Amygdala (tissue), 56 donors: ENCODE measurements around the gene PCBP2.
A peak's percentile ranks its signal among the peaks of the same experiment; 100 is the strongest.

Experiments
- DNase-seq, 56 donors: peaks; one replicate each; lab custom pipeline; 2025; lab: John Stamatoyannopoulos, UW

Gene PCBP2

DNA sequence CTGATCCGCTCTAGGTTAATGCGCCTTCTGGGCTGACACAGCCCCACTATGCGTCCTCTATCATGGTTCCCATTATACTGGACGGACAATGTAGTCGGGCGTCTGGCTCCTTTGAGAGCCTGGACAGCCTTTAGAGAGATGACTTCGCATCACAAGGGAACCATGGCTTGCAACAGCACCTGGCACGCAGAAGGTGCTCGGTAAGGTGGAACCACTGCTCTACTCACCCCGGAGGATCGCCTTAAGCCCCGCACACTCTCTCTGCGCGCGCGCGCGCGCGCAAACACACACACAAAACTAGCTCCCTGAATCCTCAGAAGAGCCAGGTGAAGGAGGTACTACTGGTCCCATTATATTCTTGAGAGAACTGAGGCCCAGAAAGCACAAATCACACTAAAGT is 40.3 kb downstream of the PCBP2 start:
- DNase-seq: no peak

DNA sequence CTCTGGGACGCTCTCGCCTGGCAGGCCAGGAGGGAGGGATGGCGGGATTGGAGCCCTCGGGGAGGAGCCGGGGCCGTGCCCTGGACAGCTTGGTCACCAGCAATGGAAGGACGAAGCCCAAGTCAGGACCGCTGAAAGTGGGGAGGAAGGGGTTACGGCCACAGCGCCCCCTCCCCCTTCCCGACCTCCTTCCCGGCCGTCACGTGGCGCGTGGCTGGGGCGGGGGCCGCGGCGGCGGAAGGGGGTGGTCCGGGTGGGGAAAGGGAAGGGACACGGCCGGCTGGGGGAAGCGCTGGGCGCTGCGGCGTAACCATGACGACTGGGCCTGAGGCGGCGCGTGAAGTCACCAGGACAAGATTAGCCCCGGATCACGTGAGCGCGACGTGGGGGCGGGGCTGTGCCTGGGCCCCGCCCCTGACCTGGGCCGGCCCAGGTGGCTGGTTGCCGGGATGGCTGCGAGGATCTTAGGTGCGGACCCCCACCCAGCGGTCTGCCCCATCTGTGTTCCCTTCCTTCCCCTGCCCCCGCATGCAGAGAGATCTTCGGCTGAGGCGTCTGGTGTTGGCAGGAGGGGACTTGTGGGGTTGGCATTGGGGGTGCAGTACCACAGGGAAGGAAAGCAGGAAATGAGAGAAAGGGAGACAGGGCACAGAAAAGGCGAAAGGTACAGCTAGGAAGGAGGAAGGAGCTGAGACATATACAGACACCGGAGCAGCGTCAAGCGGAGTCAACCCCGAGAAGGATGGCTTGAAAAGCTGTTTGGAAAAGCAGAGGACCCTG is 41.1 kb downstream of the PCBP2 start:
- DNase-seq: peak; percentile 44 to 97 (median 91)

DNA sequence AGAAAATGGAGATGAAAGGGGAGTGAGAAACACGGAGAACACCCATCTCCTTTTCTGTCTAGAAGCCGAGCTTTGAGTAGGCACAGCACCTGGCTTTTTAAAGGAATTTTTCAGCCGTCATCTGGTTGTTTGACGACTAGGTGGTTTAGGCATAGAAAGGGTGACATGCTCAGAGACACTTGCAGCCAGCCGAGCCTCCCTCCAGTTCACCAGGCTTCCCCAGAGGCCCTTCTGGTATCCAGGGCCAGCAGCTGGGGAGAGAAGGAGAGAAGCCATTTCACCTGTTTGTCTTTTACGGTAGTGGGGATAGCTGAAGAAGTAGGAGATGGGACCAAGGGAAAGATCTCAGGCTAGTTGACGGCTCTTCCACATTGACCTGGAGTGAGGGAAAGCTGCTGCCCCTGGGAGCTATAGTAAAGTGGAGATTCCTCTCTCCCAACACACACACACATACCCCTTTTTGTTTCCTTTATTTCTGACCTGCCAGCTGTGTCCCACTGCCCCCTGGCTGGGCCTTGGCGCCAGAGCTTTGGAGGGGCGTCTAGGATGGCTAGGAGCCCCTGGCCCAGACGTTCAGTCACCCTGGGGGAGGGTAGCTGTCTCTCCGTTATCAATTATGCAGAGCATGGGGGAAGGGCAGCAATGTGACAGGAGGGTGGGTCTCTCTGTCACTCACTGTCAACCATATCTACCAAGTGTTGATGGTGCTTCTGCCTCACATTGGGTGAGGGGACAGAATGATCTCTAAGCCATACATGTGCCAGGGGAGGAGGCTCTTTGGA is 41.9 kb downstream of the PCBP2 start:
- peak in 3 of 56 donors; percentile 32 to 48 (median 47) for DNase-seq

GRCh38 chr12:53495903-53496751 is 44.2 kb downstream of the PCBP2 start:
- DNase-seq: peak in 12 of 56 donors; percentile 11 to 45 (median 17)

GRCh38 chr12:53496752-53497032 is 44.8 kb downstream of the PCBP2 start:
- DNase-seq: no peak

DNA sequence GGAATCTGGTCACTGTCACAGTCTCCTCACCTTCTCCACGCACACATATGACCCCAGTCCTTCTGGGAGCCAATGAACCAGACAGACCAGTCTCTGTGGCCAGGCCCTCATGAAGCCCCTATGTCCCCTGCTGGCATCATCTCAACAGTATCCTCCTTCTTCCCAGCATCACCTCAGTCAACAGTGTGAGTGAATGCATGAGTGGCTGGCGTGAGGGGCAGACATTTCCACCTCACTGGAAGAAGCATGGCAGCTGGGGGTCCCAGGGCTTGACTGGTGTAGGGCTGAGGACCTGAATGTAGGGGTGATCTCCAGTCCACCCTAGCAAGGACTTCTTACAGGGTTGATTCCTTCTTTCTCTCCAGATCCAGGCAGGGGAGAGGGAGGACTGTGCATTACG is 45.6 kb downstream of the PCBP2 start:
- no peak for DNase-seq

- DNase-seq: no peak
These were observed 46.3 kb downstream of the PCBP2 start for GRCh38 chr12:53498235-53498630.

GRCh38 chr12:53499266-53500141 is 47.6 kb downstream of the PCBP2 start, which contains the start of gene MAP3K12:
Gene MAP3K12 (minus strand): TSS chr12:53499458. CDS start chr12:53487391, 12,067 bp downstream.
- peak in 52 of 56 donors; percentile 34 to 90 (median 70) for DNase-seq

DNA sequence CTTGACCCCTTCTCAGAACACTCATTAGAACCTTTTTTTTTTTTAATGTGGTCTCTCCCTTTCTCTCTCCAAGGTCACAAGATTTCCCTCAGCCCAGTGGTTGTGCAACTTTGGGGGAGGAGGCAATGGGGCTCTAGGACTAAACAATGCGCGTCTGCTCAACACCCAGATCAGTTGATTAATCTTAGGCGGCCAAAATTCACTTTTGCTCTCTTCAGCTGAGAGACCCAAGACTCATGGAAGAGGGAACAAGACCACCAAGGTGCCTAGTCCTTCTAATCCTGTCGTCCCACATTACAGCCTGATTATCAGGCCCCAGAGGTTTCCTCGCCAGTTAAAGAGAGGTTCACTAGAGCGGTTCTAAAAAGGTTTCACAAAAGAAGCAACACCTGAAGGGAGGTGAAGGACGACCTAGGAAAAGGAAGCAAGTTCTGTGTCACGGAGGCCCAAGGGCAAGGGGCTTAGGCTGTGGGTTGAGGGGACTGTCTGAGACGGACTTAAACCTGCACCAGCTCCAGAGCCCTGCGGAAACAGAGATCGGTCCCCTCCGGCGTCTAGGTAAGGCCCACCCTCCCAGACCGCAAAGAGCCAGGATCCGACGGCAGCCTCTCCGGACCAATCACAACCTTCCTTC is 48.4 kb downstream of the PCBP2 start:
- DNase-seq: peak in 9 of 56 donors; percentile 40 to 65 (median 57)

GRCh38 chr12:53500776-53501614 is 49.1 kb downstream of the PCBP2 start, which contains the start of gene TARBP2:
Gene TARBP2 (plus strand): TSS chr12:53501283. CDS start chr12:53501409, 126 bp downstream.
- DNase-seq: peak; percentile 95 to 100 (median 99)

DNA sequence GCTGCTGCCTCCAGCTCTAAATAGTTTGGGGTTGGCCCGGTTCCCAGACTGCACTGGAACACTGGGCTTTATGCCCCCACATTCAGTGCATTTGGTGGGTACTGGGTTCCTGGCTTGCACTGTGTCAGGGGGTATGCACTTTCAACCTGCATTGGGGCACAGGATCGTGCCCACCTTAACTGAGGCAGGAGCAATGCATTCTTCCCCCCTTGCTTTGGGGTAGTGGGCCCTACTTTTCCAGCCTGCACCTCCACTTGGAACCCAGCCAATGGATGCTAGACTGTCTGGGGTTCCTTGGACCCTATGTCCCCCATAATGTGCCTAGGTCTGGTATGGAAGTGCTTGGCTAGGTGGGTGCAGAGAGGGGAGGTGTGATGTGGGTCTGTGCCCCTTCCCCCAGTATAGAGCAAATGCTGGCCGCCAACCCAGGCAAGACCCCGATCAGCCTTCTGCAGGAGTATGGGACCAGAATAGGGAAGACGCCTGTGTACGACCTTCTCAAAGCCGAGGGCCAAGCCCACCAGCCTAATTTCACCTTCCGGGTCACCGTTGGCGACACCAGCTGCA is 49.8 kb downstream of the PCBP2 start:
- peak in 3 of 56 donors; percentile 26 to 73 (median 39) for DNase-seq

GRCh38 chr12:53502331-53502730 is 50.4 kb downstream of the PCBP2 start:
- DNase-seq: peak in 2 of 56 donors; percentile 10 to 35

DNA sequence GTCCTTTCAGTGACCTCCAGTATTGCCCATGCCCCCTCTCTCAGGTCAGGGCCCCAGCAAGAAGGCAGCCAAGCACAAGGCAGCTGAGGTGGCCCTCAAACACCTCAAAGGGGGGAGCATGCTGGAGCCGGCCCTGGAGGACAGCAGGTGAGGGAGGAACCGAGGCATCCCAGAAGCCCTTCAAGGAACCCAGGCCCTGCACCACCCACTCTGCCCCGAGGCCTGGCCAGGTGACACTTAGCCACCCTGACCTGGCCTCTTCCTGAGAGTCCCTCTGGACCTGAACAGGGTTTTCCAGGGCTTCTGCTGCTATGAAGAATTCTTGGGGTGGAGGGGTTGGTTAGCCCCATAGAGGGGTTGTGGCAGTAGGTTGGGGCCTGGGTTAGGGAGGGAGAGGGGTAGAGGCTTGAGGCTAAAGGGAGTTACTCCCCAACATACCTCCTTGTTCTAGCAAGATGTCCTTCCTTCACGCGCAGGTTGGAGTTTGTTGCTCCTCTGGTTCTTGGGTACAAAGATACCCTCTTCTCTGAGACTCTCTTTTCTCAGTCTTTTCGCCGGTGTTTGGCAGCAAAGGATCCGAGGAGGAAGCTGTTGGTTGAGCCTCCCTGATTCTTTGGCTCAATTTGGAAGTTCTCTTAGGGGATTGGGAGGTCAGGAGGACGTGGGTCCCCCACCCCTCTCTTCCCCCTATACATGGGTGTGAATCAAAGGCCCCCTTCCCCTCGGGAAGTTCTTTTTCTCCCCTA is 51.3 kb downstream of the PCBP2 start:
- DNase-seq: no peak

DNA sequence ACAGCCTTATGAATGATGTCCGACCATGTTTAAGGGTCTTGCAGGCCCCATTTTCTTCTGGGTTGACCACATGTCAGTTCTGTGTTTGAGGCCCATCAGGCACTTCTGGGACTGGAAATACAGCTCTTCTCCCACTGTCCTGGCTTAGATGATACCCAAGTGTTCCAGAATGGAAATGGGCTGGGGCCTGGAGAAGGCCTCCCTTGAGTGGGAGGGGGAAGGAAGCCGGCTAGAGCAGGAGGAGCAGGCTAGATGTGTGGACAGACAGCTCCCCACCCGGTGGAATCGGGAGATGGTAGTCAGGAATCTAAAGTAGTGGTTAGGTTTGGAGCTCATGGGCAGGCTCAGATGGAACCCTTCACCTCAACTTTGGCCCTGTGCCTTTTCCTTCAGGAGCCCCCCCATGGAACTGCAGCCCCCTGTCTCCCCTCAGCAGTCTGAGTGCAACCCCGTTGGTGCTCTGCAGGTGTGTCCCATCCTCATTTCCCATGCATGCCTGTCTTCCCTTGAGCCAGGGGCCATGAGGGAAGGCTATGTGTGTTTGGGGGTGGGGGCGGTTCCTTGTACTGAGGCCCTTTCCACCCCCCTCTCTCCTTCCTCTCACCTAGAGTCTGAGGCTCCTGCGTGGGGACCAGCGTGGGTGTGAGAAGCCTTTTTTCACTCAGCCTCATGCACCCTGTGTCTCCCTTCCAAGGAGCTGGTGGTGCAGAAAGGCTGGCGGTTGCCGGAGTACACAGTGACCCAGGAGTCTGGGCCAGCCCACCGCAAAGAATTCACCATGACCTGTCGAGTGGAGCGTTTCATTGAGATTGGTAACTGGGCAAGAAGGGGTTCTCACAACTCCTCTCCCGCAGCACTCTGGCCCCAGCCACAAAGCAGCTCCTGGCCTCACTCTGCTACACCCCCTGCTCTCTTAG is 52.4 kb downstream of the PCBP2 start:
- no peak for DNase-seq

- DNase-seq: peak in 20 of 56 donors; percentile 12 to 58 (median 40)
These were observed 53.2 kb downstream of the PCBP2 start for GRCh38 chr12:53505086-53505485.
